ENCODE measurements around the gene ZMIZ2.

DNA sequence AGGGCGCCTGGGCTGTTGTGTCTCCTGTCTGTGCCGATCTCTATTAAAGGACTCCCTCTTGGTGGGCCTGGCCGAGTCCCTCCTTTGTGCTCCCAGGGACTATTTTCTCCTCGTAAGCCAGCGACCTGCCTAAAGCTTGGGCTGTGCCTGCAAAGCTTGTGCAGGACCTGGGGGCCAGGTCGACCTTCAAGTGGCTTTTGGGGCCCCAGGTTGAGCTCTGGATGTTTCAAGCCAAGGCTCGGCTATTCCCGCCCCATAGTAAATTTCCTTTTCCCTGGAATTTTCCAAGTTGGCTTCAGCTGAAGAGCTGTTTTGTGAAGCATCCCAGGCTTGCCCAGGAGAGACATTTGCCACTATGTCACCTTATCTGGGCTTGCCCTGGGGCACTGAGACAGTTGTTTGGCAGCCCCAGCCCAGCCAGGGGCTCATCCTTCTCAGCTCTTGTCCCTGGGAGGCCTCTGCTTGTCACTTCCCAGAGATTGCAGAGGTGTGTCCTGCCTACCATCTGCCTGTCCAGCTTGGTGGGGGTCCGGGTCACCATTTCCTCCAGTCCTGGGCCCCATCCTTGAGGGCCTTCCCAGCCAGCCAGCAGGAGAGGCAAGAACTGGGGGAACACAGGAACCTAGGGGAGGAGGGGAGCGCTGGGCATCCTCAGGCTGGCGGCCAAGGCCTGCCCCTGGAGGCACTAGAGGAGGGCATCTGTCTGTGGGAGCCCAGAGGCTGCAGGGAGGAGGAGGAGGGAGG is 20.2 kb downstream of the ZMIZ2 start:
- TF ChIP-seq, protein P1, sequence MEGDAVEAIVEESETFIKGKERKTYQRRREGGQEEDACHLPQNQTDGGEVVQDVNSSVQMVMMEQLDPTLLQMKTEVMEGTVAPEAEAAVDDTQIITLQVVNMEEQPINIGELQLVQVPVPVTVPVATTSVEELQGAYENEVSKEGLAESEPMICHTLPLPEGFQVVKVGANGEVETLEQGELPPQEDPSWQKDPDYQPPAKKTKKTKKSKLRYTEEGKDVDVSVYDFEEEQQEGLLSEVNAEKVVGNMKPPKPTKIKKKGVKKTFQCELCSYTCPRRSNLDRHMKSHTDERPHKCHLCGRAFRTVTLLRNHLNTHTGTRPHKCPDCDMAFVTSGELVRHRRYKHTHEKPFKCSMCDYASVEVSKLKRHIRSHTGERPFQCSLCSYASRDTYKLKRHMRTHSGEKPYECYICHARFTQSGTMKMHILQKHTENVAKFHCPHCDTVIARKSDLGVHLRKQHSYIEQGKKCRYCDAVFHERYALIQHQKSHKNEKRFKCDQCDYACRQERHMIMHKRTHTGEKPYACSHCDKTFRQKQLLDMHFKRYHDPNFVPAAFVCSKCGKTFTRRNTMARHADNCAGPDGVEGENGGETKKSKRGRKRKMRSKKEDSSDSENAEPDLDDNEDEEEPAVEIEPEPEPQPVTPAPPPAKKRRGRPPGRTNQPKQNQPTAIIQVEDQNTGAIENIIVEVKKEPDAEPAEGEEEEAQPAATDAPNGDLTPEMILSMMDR (optimal IDR thresholded peaks at IDR 0.05 in 1 of 3, IDR thresholded peaks at IDR 0.05 in 1 of 3, conservative IDR thresholded peaks at IDR 0.05 in 1 of 3; ENCODE audit: extremely low read depth in 1 of 3, insufficient read depth in 2 of 3, low read length in 3 of 3): no peak
- TF ChIP-seq EZH2 (IDR thresholded peaks at IDR 0.05; ENCODE audit: low read length): no peak

Data from keratinocyte (primary cell).